PC-9 (cell line): ENCODE data around the gene CRYBG1. TPM values are rescaled to one million over a fixed set of nuclear protein-coding genes. Genes with fewer than 3 reads are reported as not detected.

Source experiments
- BruUV-seq: library from RNA; stranded (reverse); fragments of 400-500 nt; replicated peaks from 2 replicates; lab custom pipeline; 2021; lab: Mats Ljungman, UMichigan
- CTCF ChIA-PET: fragments of 300-600 bp; sonication (Branson Sonifier 250); formaldehyde crosslinking; loops from one replicate; lab custom pipeline; 2022; ENCODE audit warnings: antibody characterized with exemption; lab: Charles Lee
- POLR2A ChIA-PET: fragments of 300-600 bp; sonication (Branson Sonifier 250); formaldehyde crosslinking; loops from one replicate; lab custom pipeline; 2022; ENCODE audit warnings: antibody characterized with exemption; ENCODE audit not compliant: unreplicated experiment; lab: Charles Lee
- DNase-seq, 2 experiments: peaks; one replicate each; pipeline versions ENCODE4 v3.0.0 to v3.0.0-alpha.2; 2015 to 2022; ENCODE audit warnings: mixed read lengths in 1 of 2
- H2AFZ ChIP-seq: fragments of 200-600 bp; sonication (generic); 2 replicates; pipeline ENCODE4 v1.8.1; 2017; ENCODE audit warnings: antibody characterized with exemption
- H3F3A ChIP-seq: fragments of 200-600 bp; sonication (generic); 2 replicates; pipeline ENCODE4 v1.8.1; 2017; ENCODE audit warnings: antibody characterized with exemption, mild to moderate bottlenecking, low read depth; ENCODE audit not compliant: insufficient read depth
- H3K27ac ChIP-seq: fragments of 200-600 bp; sonication (generic); 2 replicates; pipeline ENCODE4 v1.6.1; 2016; ENCODE audit warnings: mixed run types
- H3K27me3 ChIP-seq: fragments of 200-600 bp; sonication (generic); 2 replicates; pipeline ENCODE4 v1.6.1; 2016; ENCODE audit warnings: low read depth, mixed run types; ENCODE audit not compliant: insufficient read depth
- H3K36me3 ChIP-seq: fragments of 200-600 bp; sonication (generic); 2 replicates; pipeline ENCODE4 v1.6.1; 2016; ENCODE audit warnings: low read depth, mixed run types
- H3K4me1 ChIP-seq: fragments of 200-600 bp; sonication (generic); replicated peaks from 2 replicates; pipeline ENCODE4 v1.6.1; 2016; ENCODE audit warnings: mixed run types; ENCODE audit not compliant: insufficient read depth
- H3K4me2 ChIP-seq: fragments of 200-600 bp; sonication (generic); 2 replicates; pipeline ENCODE4 v1.6.1; 2017; ENCODE audit warnings: mixed run types
- H3K4me3 ChIP-seq: fragments of 200-600 bp; sonication (generic); 2 replicates; pipeline ENCODE4 v1.6.1; 2016; ENCODE audit warnings: mixed run types
- H3K79me2 ChIP-seq: fragments of 200-600 bp; sonication (generic); 2 replicates; pipeline ENCODE4 v1.6.1; 2017; ENCODE audit warnings: low read depth, mixed run types
- H3K9me2 ChIP-seq: fragments of 200-600 bp; sonication (generic); 2 replicates; pipeline ENCODE4 v1.8.1; 2017; ENCODE audit warnings: mild to moderate bottlenecking; ENCODE audit not compliant: insufficient read depth
- H3K9me3 ChIP-seq: fragments of 200-600 bp; sonication (generic); 2 replicates; pipeline ENCODE4 v1.8.1; 2016; ENCODE audit warnings: low read depth; ENCODE audit not compliant: insufficient read depth
- H4K20me1 ChIP-seq: fragments of 200-600 bp; sonication (generic); 2 replicates; pipeline ENCODE4 v1.8.1; 2017; ENCODE audit not compliant: insufficient read depth
- CTCF ChIP-seq: fragments of 200-600 bp; sonication (generic); conservative IDR thresholded peaks from 2 replicates; pipeline ENCODE4 v1.6.1; 2017; ENCODE audit warnings: mixed run types, antibody characterized with exemption, mild to moderate bottlenecking, moderate library complexity
- EZH2 ChIP-seq: fragments of 200-600 bp; sonication (generic); IDR thresholded peaks from 2 replicates; pipeline ENCODE4 v1.8.0; 2017; ENCODE audit warnings: antibody characterized with exemption, low read depth
- intact Hi-C: fragments of 100-400 bp; cut with micrococcal nuclease; formaldehyde crosslinking; loops from one replicate; pipeline ENCODE4 v1.10.0; 2022; ENCODE audit not compliant: unreplicated experiment
- total RNA-seq: library from RNA; stranded (reverse); gene quantifications from 2 replicates; pipeline ENCODE4 v1.2.3, GENCODE V29; 2021

Gene CRYBG1
- total RNA-seq, 1 experiment from 2014 or later: 49.3 TPM

DNA sequence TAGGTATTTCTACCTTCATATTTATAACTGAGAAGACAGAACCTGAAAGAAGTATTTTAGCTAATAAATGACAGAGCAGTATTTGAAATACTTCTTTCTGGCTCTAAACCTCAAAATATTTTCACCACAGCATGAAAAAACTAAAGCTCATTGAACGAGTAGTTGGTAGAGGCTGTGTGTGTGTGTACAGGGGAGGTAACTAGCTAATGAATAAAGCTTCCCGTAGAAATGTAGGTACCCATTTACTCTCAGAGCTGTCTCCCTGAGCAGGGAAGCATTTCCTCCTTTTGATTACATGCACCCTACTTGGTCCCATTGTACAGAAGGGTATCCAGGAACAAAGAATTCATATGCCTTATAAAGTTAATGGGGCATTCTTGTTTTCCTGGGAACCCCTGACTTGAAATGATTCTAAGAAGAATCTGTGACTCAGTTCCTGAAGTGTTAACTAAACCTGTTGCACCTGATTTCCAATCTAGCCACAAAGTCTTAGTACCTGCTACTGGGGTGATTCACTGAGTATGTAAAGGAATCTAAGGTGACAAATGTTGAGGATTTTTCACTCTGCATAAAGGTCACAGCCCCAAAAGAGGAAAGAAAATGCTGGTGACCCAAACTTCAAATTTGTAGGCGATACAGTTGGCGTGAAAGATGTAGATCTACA is 12.5 kb downstream of the CRYBG1 start:
- no TSS peak for BruUV-seq
- Histone ChIP-seq H3K9me2 (no peaks in the 10 kb centered on the region), H3K27me3 (no peaks in the 10 kb centered on the region), H2AFZ (no peak overlapping the region), H3K9me3 (no peaks in the 10 kb centered on the region), H3F3A (peaks cover 42% of the 10 kb centered on the region), H4K20me1 (no peaks in the 10 kb centered on the region), H3K79me2 (peaks cover 35% of the 10 kb centered on the region), H3K4me1 (peaks cover 55% of the 10 kb centered on the region), H3K27ac (peak overlapping the region; percentile 89), H3K36me3 (0 out of 2 replicates have a peak, but pooled peaks cover 5% of the 10 kb centered on the region), H3K4me3 (peak overlapping the region; percentile 17; the same call in 1 of the 2 replicates), H3K4me2 (peak overlapping the region; percentile 67)
- ChIA-PET CTCF (no interaction called here), POLR2A (interaction anchor here (0.5 to 0.6 kb wide), 3 partner anchors 38 to 1587 kb away, joined by 3 to 9 read pairs (median 6); no protein-coding TSS in a partner anchor)
- intact Hi-C loops: no loop called here
- peak; percentile 14 to 96 for DNase-seq
- TF ChIP-seq EZH2 (no peak), CTCF (no peak)

- Histone ChIP-seq H3K27ac (peak overlapping the region; percentile 89), H3K79me2 (peaks cover 35% of the 10 kb centered on the region), H3K27me3 (no peaks in the 10 kb centered on the region), H3K9me2 (no peaks in the 10 kb centered on the region), H2AFZ (no peak overlapping the region), H4K20me1 (no peaks in the 10 kb centered on the region), H3K4me2 (peak overlapping the region; percentile 67), H3K36me3 (0 out of 2 replicates have a peak, but pooled peaks cover 8% of the 10 kb centered on the region), H3K9me3 (no peaks in the 10 kb centered on the region), H3K4me1 (peaks cover 55% of the 10 kb centered on the region), H3F3A (peaks cover 42% of the 10 kb centered on the region), H3K4me3 (peak overlapping the region; percentile 17; the same call in 1 of the 2 replicates)
- ChIA-PET POLR2A (interaction anchor here (0.6 kb wide), 1 partner anchor 37 kb away, joined by 3 read pairs; no protein-coding TSS in a partner anchor), CTCF (no interaction called here)
- no TSS peak for BruUV-seq
- no peak for DNase-seq
- intact Hi-C loops: no loop called here
- TF ChIP-seq CTCF: no peak
- TF ChIP-seq EZH2: no peak
These were observed 13.2 kb downstream of the CRYBG1 start for GRCh38 chr6:106373502-106374239.

- Histone ChIP-seq H2AFZ (no peak overlapping the region), H3F3A (peaks cover 17% of the 10 kb centered on the region), H3K27ac (no peak overlapping the region), H3K4me1 (peaks cover 46% of the 10 kb centered on the region), H3K79me2 (peaks cover 17% of the 10 kb centered on the region), H3K36me3 (0 out of 2 replicates have a peak, but pooled peaks cover 8% of the 10 kb centered on the region), H3K27me3 (no peaks in the 10 kb centered on the region), H3K4me2 (no peak overlapping the region), H3K9me2 (no peaks in the 10 kb centered on the region), H3K4me3 (no peak overlapping the region), H3K9me3 (no peaks in the 10 kb centered on the region), H4K20me1 (no peaks in the 10 kb centered on the region)
- POLR2A ChIA-PET: no interaction called here
- no TSS peak for BruUV-seq
- intact Hi-C loops: no loop called here
- DNase-seq: no peak
- TF ChIP-seq EZH2 (no peak), CTCF (no peak)
- CTCF ChIA-PET: no interaction called here
These were observed 16.6 kb downstream of the CRYBG1 start for GRCh38 chr6:106377061-106377540.
